H1 (cell line): ENCODE measurements around the gene CALU. TPM values are rescaled to one million over a fixed set of nuclear protein-coding genes. Genes with fewer than 3 reads are reported as not detected.

ENCODE experiments used
- CTCF ChIA-PET: fragments of 300-600 bp; sonication (Branson Sonifier 250); formaldehyde crosslinking; loops from one replicate; lab custom pipeline; 2021; ENCODE audit not compliant: partially characterized antibody; lab: Charles Lee
- POLR2A ChIA-PET: fragments of 300-600 bp; sonication (Branson Sonifier 250); formaldehyde crosslinking; loops from one replicate; lab custom pipeline; 2021; ENCODE audit warnings: inconsistent platforms; ENCODE audit not compliant: partially characterized antibody; lab: Charles Lee
- DNase-seq, 2 experiments: peaks; one replicate each; pipeline versions ENCODE4 v3.0.0 to v3.0.0-alpha.2; 2010 to 2022; ENCODE audit warnings: low spot score in 2 of 2, low read depth in 1 of 2, mixed read lengths in 1 of 2
- FAIRE-seq: peaks from 2 replicates; lab custom pipeline; 2011; peaks lifted over from hg19 to GRCh38; lab: Jason Lieb, UNC
- H2AFZ ChIP-seq: 2 replicates; pipeline ENCODE4 v1.8.1; 2012; ENCODE audit warnings: low read length, inconsistent platforms
- H2AK5ac ChIP-seq: 2 replicates; pipeline ENCODE4 v1.6.1; 2013; ENCODE audit warnings: low read depth, low read length
- H2BK120ac ChIP-seq: replicated peaks from 2 replicates; pipeline ENCODE3; 2013; ENCODE audit warnings: low read depth, low read length, inconsistent platforms
- H2BK12ac ChIP-seq: 2 replicates; pipeline ENCODE4 v1.6.1; 2013; ENCODE audit warnings: low read depth, low read length
- H2BK15ac ChIP-seq: 2 replicates; pipeline ENCODE4 v1.6.1; 2013; ENCODE audit warnings: low read length
- H2BK20ac ChIP-seq: 2 replicates; pipeline ENCODE4 v1.6.1; 2013; ENCODE audit warnings: low read length
- H2BK5ac ChIP-seq: 2 replicates; pipeline ENCODE4 v1.6.1; 2013; ENCODE audit warnings: low read depth, low read length
- H3K14ac ChIP-seq: 2 replicates; pipeline ENCODE4 v1.6.1; 2013; ENCODE audit warnings: inconsistent platforms; ENCODE audit not compliant: insufficient read length
- H3K18ac ChIP-seq: 2 replicates; pipeline ENCODE4 v1.6.1; 2013; ENCODE audit warnings: low read length; ENCODE audit errors: extremely low read depth
- H3K23ac ChIP-seq: 2 replicates; pipeline ENCODE4 v1.6.1; 2013; ENCODE audit warnings: inconsistent platforms; ENCODE audit not compliant: insufficient read length
- H3K23me2 ChIP-seq: 2 replicates; pipeline ENCODE4 v1.6.1; 2013; ENCODE audit warnings: low read depth, low read length
- H3K27ac ChIP-seq: 2 replicates; pipeline ENCODE4 v1.6.1; 2011; ENCODE audit warnings: low read depth, low read length, inconsistent platforms
- H3K27me3 ChIP-seq, 4 experiments: replicated peaks in 1 of 4; 1 replicate in 1 of 4; 2 replicates in 3 of 4; pipeline versions ENCODE4 v1.6.1 to v1.8.1; 2011 to 2013; ENCODE audit warnings: low read length in 3 of 4, mild to moderate bottlenecking in 3 of 4, inconsistent platforms in 2 of 4, mixed read lengths in 2 of 4, moderate library complexity in 1 of 4; ENCODE audit not compliant: control insufficient read depth in 3 of 4, insufficient read depth in 3 of 4; ENCODE audit errors: extremely low read depth in 1 of 4
- H3K36me3 ChIP-seq, 4 experiments: 2 replicates each; pipeline versions ENCODE4 v1.6.1 to v1.8.1; 2011 to 2013; ENCODE audit warnings: mild to moderate bottlenecking in 4 of 4, low read length in 3 of 4, moderate library complexity in 2 of 4, control low read depth in 1 of 4, inconsistent platforms in 1 of 4; ENCODE audit not compliant: insufficient read depth in 4 of 4, control insufficient read depth in 2 of 4
- H3K4ac ChIP-seq: replicated peaks from 2 replicates; pipeline ENCODE3; 2013; ENCODE audit warnings: low read length, low read depth, mixed read lengths, inconsistent platforms; ENCODE audit not compliant: insufficient read length
- H3K4me1 ChIP-seq, 4 experiments: replicated peaks in 1 of 4; 1 replicate in 1 of 4; 2 replicates in 3 of 4; pipeline versions ENCODE4 v1.6.1 to v1.8.1; 2011 to 2013; ENCODE audit warnings: low read length in 3 of 4, inconsistent platforms in 2 of 4, mixed read lengths in 1 of 4; ENCODE audit not compliant: insufficient read depth in 4 of 4, control insufficient read depth in 3 of 4
- H3K4me2 ChIP-seq, 2 experiments: 2 replicates each; pipeline versions ENCODE4 v1.6.1 to v1.8.1; 2011 to 2013; ENCODE audit warnings: low read depth in 2 of 2, low read length in 2 of 2, control low read depth in 1 of 2, inconsistent platforms in 1 of 2, mild to moderate bottlenecking in 1 of 2; ENCODE audit not compliant: insufficient read depth in 1 of 2
- H3K4me3 ChIP-seq, 4 experiments: fragments of 200-600, 300-600 bp in 1 of 4; sonication (generic), shearing (Covaris generic), sonication (Bioruptor Twin) in 1 of 4; 2 replicates each; pipeline versions ENCODE4 v1.5.1 to v1.8.1; 2011 to 2016; ENCODE audit warnings: low read length in 4 of 4, low read depth in 3 of 4, control low read depth in 2 of 4, inconsistent platforms in 2 of 4, mild to moderate bottlenecking in 2 of 4, mixed read lengths in 1 of 4, moderate library complexity in 1 of 4; ENCODE audit not compliant: insufficient read depth in 2 of 4; ENCODE audit errors: extremely low read depth in 1 of 4
- H3K56ac ChIP-seq: replicated peaks from 2 replicates; pipeline ENCODE3; 2013; ENCODE audit warnings: low read depth, mild to moderate bottlenecking, mixed read lengths, low read length, inconsistent platforms; ENCODE audit not compliant: insufficient read length
- H3K79me1 ChIP-seq: 2 replicates; pipeline ENCODE4 v1.6.1; 2013; ENCODE audit warnings: low read depth, low read length, control low read depth
- H3K79me2 ChIP-seq, 2 experiments: 2 replicates each; pipeline versions ENCODE4 v1.6.1 to v1.8.1; 2012 to 2013; ENCODE audit warnings: low read length in 2 of 2, mild to moderate bottlenecking in 2 of 2, inconsistent platforms in 1 of 2; ENCODE audit not compliant: insufficient read depth in 2 of 2, control insufficient read depth in 1 of 2
- H3K9ac ChIP-seq, 4 experiments: replicated peaks in 1 of 4; 1 replicate in 1 of 4; 2 replicates in 3 of 4; pipeline versions ENCODE4 v1.6.1 to v1.8.1; 2011 to 2013; ENCODE audit warnings: low read depth in 3 of 4, low read length in 3 of 4, control low read depth in 2 of 4, mild to moderate bottlenecking in 2 of 4, moderate library complexity in 2 of 4, inconsistent platforms in 1 of 4; ENCODE audit errors: extremely low read depth in 1 of 4
- H3K9me3 ChIP-seq, 2 experiments: 2 replicates each; pipeline versions ENCODE4 v1.6.1 to v1.8.1; 2012 to 2013; ENCODE audit warnings: mild to moderate bottlenecking in 2 of 2, moderate library complexity in 2 of 2, control low read depth in 1 of 2, inconsistent platforms in 1 of 2, low read depth in 1 of 2, low read length in 1 of 2, mixed read lengths in 1 of 2; ENCODE audit not compliant: insufficient read depth in 2 of 2
- H4K20me1 ChIP-seq, 2 experiments: replicated peaks in 1 of 2; 2 replicates each; pipeline versions ENCODE3 to v1.8.1; 2011 to 2013; ENCODE audit warnings: inconsistent platforms in 2 of 2, low read length in 2 of 2, mild to moderate bottlenecking in 1 of 2; ENCODE audit not compliant: insufficient read depth in 2 of 2, control insufficient read depth in 1 of 2
- H4K5ac ChIP-seq: 2 replicates; pipeline ENCODE4 v1.6.1; 2013; ENCODE audit warnings: low read length, low read depth, mixed read lengths, inconsistent platforms; ENCODE audit not compliant: insufficient read length
- H4K8ac ChIP-seq: 2 replicates; pipeline ENCODE4 v1.8.0; 2013; ENCODE audit warnings: mild to moderate bottlenecking, moderate library complexity, low read length, inconsistent platforms; ENCODE audit not compliant: insufficient read depth; ENCODE audit errors: extremely low read depth
- H4K91ac ChIP-seq: replicated peaks from 2 replicates; pipeline ENCODE3; 2013; ENCODE audit warnings: low read length, mixed read lengths, inconsistent platforms; ENCODE audit not compliant: insufficient read length
- SAP30 ChIP-seq: fragments of 300-600 bp; sonication (generic); IDR thresholded peaks from 2 replicates; pipeline ENCODE4 v1.7.1; 2012; ENCODE audit warnings: low read length, moderate library complexity, mild to moderate bottlenecking, inconsistent platforms; ENCODE audit not compliant: insufficient read depth, insufficient replicate concordance
- WGBS, 2 experiments: shearing (Covaris generic) in 1 of 2; methylation state at CpG; one replicate each; pipeline versions ENCODE4 v1.1.6 to v1.1.7; 2013 to 2015; ENCODE audit warnings: low lambda C conversion rate in 2 of 2, mixed read lengths in 2 of 2, inconsistent platforms in 1 of 2, low coverage in 1 of 2, missing lambda C conversion rate in 1 of 2; ENCODE audit not compliant: insufficient replicate concordance in 2 of 2, insufficient coverage in 1 of 2, insufficient read length in 1 of 2; ENCODE audit errors: extremely low coverage in 1 of 2, missing lambda C conversion rate in 1 of 2; 5-methylcytosine and 5-hydroxymethylcytosine counted together
- polyA plus RNA-seq, 7 experiments: library from polyadenylated mRNA; depleted of rRNA in 3 of 7; stranded (reverse) in 5 of 7; unstranded in 2 of 7; fragments of >200 nt in 5 of 7; fragments of 200-250 nt in 2 of 7; gene quantifications; 1 replicate in 5 of 7; 2 replicates in 1 of 7; 4 replicates in 1 of 7; pipeline versions ENCODE4 v1.2.1 to v1.2.3, GENCODE V29; 2011 to 2013; ENCODE audit warnings: missing spikeins in 2 of 7, mixed read lengths in 2 of 7
- total RNA-seq: library from RNA; stranded (reverse); fragmentation: NEBNext Ultra II Directional; extraction: Animal tissue kit (Norgen Biotek cat#: 25700); gene quantifications from 2 replicates; pipeline ENCODE4 v1.2.1, GENCODE V29; 2021
- TF ChIP-seq, protein P1 (sequence below): IDR thresholded peaks from 2 replicates; pipeline ENCODE4 v1.6.1; 2012; ENCODE audit warnings: inconsistent platforms

CALU gene
- total and polyA plus RNA-seq, 2 of the 8 experiments (the other 6 are each of a cell fraction or from before 2014, with no cell fraction given): 67.2 to 170 TPM

GRCh38 chr7:128792471-128793180 is 53.5 kb downstream of the CALU start:
- Histone ChIP-seq H3K79me1 (no peaks in the 10 kb centered on the region), H3K27ac (no peak overlapping the region), H2AK5ac (no peak overlapping the region), H3K4me3 (peak overlapping the region in 2 of 4 experiments; percentile 73 to 100; a peak in 5 of 8 replicates), H3K23me2 (peaks cover 8% of the 10 kb centered on the region; the same call in 1 of the 2 replicates), H3K4me2 (peak overlapping the region; percentile 92 to 97), H2AFZ (no peak overlapping the region), H2BK120ac (no peak overlapping the region), H4K5ac (no peak overlapping the region), H4K91ac (no peak overlapping the region), H4K20me1 (no peaks in the 10 kb centered on the region), H3K79me2 (no peaks in the 10 kb centered on the region), H3K56ac (no peak overlapping the region), H3K14ac (no peak overlapping the region), H2BK15ac (no peak overlapping the region), H2BK20ac (no peak overlapping the region), H2BK5ac (no peak overlapping the region), H3K36me3 (peaks cover 0 to 10% (median 2%) of the 10 kb centered on the region in 4 experiments; a peak in 4 of 8 replicates), H4K8ac (no peak overlapping the region), H3K18ac (no peak overlapping the region), H3K27me3 (no peaks in the 10 kb centered on the region; a peak in 1 of 7 replicates), H3K9me3 (no peaks in the 10 kb centered on the region), H3K9ac (no peak overlapping the region; a peak in 1 of 7 replicates), H3K4me1 (peaks cover 6 to 11% (median 8%) of the 10 kb centered on the region in 4 experiments), H3K23ac (no peak overlapping the region), H3K4ac (no peak overlapping the region), H2BK12ac (no peak overlapping the region)
- 66% methylated on average over 10 of the region's 10 CpGs; no CpG with 5 or more reads in 1 of the 2 experiments for WGBS, 2 experiments
- FAIRE-seq (no peak), DNase-seq (no peak)
- no peak for TF ChIP-seq SAP30
- TF ChIP-seq, protein P1, sequence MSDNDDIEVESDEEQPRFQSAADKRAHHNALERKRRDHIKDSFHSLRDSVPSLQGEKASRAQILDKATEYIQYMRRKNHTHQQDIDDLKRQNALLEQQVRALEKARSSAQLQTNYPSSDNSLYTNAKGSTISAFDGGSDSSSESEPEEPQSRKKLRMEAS: peak; percentile 57; the same call in 1 of the 2 replicates
- ChIA-PET CTCF (interaction anchor here (1.3 to 5.8 kb wide), 3 partner anchors 19 to 89 kb away, joined by 3 to 42 read pairs (median 3); no protein-coding TSS in a partner anchor), POLR2A (interaction anchor here (0.9 to 1.2 kb wide), 4 partner anchors 10 to 83 kb away, joined by 3 to 4 read pairs (median 4); no protein-coding TSS in a partner anchor)
